GOT3 (cell line): Measurements from ENCODE around the gene TAOK3.

ENCODE experiments used
- DNase-seq: peaks from one replicate; lab custom pipeline; 2025; ENCODE audit warnings: mixed read lengths; lab: John Stamatoyannopoulos, UW

Gene TAOK3

DNA sequence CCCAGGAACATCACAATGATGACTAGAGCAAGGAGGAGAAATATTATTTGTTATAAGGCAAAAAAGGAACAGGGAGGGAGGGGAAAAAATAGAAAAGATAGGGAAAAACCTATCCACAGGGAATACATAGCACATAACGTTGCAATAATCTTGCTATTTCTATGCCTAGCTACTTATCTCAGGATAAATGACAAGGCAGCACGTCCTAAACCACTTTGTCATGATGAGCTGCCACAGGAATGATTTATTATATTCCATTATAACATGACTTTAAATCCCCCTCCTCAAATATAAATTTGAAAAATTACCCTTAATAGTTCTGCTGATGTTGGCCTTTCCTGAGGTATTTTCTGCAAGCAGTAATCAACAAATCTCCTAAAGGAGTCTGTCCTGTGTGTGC is 160.1 kb downstream of the TAOK3 start:
- DNase-seq: no peak

DNA sequence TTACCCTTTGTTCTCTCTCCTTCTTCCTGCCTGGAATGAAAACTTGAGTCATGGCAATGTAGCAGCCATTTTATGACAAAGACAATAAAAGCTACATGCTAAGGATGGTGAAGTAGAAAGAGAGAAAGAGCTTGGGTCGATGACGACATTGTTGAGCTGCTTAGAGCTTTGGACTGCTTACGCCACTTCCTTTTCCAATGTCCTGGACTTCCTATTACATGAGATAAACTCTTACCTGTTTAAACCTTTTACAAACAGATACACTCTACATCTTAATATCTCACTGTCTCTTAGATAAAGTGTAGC is 166.6 kb downstream of the TAOK3 start:
- no peak for DNase-seq

DNA sequence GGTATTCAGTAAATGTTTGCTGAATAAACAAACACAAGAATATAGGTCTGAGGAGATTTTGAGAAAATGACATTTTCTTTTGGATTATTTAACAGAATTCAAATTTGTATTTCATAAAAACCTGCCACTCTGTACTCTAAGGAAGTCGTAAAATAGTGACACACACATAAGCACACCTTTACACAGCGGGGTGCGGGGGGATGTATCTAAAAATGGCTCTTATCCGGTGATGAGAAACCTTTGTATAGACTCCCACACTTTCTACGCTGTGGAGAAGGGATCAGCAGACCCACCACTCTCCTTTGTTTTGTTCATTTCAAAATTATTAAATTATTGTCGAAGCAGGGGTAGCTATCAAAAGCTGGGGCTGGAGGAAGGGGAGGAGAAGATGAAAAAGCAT is 178.7 kb downstream of the TAOK3 start:
- DNase-seq: no peak

DNA sequence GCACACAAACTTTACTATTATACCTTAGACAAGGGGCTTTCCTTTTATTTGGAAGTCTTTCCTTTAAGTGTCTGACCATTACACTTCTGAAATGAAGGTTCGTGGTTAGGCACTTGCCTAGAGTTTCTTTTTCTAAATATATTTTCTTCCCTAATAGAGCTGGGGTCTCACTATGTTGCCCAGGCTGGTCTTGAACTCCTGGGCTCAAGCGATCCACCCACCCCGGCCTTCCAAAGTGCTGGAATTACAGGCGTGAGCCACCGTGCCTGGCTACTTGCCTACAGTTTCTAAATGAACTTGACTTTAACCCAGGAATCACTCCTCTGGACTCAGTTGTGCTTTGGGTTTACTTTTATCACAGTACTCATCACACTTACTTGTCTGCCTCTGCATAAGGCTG is 179.2 kb downstream of the TAOK3 start:
- DNase-seq: no peak

DNA sequence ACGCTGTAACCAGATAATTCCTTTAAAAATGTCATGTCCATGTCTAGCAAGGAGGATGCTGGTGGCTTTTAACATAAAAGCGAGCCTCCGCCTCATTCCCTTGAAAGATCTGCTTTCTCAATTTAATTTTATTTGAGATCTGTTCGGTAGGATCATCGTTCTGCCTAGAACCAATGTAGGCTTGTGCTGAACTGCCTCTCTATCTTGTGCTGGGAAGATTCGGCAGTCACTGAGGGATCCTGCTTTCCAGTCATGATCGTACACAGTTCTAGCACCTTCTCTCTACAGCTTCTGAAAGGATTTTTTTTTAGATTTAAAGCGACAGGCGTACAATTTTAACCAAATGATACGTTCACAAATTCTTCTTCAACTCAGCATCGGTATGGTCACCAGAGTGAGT is 182.4 kb downstream of the TAOK3 start:
- DNase-seq: no peak

DNA sequence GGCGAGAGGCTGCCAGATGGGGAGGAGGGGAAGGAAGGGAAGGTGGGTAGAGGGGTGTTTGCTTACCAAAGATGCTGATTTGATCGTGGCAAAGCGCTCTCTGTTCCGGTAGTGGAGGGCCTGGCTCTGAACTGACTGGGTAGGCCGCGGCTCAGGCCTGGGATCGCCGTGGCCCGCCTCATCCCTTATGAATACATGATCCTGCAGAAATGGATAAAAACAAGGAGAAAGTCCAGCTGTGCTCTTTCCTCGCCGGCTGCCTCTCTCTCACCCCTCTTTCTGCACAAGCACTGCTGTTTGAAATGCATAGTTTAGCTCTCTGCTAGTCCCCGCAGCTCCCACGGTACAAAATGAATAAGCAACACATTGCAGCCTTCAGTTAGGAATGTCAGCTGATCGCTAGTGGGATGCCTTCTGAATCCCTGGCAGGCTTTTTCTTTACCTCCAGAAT is 182.9 kb downstream of the TAOK3 start:
- DNase-seq: no peak

DNA sequence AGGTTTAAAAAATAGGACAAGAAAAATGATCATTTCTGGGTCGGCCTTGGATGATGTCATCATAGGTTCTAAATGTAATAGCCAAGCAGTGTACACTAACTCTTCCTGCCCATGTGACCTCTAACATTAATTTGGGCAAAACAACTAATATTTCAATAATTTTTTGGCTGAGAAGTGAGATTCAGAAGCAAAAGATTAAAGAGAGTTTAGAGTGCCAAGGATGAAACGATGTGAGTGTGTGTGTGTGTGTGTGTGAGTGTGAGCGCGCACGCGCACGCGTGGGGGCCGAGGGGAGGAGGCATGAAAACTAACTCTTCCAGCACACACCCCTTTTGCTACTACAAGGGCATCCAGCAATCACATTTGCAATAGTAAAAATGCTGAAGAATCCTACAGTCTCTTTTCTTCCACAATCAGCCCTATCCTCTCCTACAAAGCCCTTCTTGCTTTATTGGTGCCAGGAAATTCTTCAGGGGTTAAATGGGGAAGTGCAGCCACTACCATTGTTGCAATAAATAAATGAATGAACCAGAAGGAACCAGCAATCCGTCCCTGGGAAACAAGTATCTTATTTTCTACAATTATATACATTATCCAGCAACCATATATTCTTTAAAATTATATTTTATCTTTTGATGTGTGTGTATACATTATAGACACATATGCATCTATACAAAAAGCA is 183.9 kb downstream of the TAOK3 start:
- no peak for DNase-seq

DNA sequence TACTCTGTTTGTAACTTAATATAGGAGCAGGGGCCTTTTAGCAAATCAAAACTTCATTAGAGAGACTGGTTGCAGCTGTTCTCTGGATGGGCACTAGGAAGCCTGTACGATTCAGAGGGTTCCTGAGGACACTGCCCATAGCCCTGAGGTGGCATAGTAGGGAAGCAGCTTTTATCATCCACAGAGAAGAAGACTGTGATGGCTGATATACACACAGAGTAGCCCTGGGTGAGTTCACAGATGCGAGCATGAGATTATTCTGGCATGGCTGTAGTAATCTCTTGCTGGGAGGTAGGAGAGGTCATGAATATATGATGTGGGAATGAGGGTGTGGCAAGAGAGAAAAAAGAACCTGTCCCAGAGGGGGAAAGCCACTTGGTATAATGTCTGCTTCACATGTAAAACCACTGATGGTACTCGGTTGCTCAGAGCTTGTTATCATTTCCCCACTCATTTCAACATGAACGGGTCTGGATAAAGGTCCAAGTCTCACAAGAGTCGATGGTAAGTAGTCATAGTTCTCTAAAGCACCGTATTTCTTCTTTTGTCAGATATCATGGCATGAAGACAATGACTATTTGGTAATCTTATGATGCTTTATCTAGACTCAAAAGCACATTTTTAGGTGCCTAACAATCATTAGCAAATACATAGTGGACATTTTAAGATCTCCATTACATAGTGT is 184.8 kb downstream of the TAOK3 start:
- no peak for DNase-seq

DNA sequence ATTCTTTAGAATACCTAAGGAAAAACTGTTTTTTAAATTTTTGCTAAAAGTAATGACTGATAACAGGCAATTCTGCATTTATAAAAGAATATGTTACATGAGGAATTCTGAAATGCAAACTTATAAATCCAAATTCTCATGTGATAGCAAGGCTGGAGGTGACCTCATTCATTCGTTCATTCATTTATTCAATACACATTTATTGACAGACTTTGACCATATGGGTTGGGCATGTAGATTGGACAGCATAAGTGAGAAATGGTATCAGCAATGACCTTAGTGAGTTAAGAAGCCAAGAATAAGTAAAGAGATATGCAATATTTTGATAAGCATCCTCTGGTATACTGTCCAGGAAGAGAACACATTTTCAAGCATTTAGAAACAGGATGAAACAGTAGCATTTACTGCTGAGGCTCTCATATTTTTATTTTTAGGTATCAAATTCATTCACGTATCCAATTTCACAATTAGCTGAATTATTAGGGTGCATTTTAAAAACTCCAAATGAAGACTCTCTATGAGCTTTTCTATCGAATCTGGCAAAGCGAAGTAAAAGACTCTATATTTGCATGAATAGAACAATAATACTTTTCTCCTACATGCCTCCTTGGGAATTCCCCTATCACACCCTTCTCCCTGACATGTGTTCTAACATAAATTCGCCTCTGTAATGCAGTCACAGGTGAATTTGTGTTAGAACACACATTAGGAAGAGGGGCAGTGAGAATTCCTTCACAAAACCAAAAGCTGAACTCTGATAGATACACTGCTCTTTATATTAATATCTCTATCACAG is 186.9 kb downstream of the TAOK3 start:
- DNase-seq: no peak

DNA sequence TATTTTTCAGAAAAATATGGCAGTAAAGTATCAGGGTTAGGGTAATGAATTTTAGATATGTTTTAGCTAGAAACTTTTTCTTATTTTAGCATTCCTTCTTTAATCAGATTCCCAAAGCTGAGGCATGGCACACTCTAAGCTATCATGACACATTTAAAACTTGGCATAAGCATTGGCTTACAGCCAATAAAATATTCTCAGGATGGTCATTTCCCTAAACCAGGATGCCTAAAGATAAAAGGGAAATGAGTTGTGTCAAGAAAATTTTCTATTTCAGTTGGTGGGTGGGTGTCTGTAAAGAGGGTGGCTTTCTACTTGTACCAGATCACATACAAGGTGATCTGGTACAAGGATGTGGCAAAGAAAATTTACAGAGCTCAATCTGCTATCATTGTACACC is 189.0 kb downstream of the TAOK3 start:
- DNase-seq: no peak

DNA sequence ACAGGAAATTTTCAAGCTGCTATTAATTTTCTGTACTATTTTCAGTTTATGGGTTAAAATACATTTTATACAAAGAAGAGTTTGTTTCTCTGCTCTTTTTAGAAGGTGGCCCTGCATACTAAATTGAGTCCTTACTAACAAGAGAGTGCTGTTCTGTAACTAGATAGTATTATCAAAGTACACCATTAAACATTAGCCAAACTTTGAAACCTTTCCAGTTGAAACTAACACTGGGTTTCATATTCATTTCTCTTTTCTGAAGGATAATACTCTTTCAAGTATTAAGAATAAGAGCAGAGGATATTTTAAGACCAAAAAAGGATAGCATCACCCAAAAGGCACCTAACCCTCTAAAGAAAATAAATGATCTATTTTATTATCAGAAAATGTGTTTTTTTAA is 189.6 kb downstream of the TAOK3 start:
- no peak for DNase-seq

DNA sequence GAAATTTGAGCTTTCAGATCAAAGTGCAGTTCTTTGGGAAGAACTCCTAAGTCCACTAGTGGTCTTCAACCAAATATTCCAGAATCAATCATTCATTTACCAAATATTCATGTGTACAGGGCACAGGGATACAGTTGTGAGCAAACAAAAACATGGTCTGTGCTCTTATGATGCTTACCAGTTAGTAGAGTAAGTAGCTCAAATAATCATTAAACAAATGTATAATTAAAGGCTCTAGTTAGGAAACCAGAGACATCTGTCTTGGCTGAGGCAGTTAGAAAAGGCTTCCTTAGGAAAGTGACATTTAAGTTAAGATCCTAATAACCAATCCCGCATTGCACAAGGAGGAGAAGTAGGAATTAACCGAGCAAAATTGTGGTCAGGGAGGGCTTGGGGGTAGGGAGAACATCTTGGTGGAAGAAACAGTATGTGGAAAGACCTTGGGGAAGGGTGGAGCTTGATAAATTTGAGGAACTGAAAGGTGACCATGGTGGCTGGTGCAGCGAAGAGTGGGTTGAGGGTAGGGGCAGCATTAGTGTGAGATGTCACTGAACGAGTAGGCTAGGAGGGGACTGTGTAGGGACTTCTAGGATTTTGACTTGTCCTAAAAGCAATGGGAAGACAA is 196.8 kb downstream of the TAOK3 start:
- DNase-seq: no peak

DNA sequence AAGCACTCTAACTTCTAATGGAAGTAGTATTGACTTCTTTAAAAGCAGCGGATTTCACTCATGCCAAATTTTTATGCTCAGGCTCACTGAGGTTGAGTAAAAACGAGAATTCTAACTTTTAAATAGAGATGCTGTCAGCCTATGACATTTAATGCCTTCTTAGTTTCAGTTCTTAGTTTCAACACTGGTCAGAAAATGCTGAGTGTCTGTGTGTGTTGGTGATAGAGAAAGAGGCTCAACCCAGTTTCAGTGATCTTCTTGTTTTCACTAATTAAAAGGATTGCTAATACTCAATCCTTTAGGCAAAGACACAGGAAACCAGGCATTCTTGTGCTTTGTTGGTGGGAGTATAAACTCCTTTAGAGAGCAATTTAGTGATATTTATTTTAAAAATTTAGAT is 205.8 kb downstream of the TAOK3 start:
- DNase-seq: no peak

DNA sequence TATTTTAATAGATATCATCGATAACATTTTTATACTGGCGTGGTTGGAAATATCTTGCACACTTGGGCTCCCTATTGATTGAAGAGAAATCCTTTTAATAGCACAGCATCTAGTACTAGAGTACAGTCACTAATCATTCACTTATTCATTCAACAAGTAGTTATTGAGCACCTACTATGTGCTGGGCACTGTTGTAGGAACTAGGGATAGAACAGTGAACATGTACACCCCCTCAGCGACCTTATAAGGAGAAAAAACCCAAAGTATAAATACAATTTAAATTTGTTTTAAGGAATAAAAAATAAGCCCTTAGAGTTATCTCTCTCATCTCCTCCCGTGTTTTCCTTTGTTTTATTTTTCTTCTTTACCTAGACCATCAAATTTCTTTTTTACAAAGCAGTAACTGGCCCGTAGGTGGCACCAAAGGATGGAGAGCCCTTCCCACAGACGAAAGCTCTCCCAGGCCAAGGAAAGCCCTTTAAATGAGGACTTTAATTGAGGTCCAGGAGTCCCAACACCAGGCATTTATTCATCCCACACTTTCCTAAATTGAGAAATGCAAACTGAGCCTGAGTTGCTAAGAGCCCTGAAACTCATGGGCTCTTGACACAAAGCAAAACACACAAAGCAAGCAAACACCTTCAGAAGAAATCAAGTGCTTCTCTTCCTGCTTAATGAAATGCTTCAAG is 207.8 kb downstream of the TAOK3 start:
- no peak for DNase-seq

DNA sequence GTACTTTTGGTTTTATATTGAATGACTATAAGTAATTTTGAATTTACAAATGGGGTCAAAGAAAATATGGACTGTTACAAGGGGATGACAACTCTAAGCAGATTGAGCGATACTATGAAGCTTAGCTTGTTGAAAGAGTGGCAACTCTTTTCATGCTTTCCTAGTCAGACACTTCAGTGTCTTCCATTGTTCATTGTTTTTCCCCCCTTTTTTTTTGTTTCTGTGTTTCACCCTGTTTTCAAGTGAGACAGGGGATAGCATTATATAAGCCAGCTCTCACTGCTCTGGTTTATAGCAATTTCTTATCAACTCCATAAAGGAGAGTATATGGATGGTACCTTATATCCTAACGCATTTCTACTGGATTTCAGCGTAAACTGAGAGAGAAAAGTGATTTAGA is 212.2 kb downstream of the TAOK3 start:
- no peak for DNase-seq

DNA sequence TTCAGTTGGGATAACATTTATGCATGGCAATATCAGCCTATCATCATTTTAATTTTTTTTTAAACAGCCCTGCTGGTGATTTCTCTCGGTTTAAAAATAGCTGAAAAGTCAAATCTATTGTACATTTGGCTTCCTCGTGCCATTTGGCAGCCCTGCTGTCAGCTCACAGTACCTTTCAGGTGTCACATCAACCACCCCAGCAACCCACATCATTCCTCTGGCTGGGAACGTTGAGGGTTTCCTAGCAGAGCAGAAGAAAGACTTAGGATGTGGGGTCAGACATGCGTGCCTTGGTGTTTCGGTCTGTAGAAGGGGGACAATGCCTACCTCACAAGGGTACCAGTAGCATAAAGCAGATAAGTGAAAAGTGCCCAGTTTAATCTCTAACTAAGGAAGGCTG is 221.0 kb downstream of the TAOK3 start:
- DNase-seq: no peak

DNA sequence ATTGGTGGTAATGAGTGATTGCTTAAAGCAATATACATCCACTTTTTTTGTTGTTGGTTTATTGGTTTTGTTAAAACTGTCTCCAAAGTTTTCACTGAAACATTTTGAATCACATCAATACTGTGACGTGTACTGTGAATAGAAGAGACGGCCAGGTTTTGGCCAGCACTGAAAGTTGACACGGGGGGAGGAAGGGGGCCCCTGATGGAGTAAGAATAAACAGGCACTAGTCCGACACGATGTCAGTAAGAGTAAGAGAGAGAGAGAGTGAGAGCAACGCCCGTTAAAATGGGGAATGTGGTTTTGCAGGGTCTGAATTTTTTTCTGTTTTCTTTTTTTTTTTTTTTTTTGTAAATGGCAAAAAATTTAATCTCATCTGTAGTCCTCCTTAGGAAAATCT is 222.1 kb downstream of the TAOK3 start:
- DNase-seq: no peak

DNA sequence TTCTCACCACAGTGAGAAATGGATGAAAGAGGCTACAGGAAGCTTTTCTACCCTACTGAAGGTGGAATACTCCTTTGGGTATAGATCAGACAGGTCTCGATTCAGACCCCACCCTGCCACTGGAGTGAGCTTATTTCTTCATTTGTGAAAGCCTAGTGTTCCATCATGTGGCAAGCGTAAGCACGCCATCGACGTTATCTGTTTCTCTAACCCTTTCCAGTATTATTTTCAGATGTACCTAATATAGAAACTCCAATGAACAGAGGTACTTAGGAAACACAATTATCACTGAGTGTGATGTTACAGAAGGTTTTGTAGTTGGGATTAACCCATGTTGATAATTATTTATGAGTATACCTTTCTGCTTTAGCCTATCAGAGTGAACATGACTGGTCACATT is 224.4 kb downstream of the TAOK3 start:
- no peak for DNase-seq

DNA sequence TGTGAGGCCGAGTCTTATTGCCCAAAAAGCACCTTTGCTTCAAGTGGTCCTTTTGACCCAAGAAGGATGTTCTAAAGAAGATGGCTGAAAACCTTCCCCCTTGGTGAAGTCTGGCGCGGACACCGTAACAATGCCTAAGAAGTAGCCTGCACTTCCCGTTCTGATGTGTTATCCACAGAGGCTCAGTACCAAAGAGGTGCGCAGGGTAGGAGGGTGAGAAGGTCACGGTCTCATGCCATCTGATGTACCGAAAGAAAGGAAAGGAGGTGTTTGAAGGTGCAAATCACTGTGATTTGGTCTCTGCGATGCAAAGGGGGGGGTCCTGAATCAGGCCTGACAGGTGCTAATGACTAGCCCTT is 226.9 kb downstream of the TAOK3 start:
- no peak for DNase-seq

DNA sequence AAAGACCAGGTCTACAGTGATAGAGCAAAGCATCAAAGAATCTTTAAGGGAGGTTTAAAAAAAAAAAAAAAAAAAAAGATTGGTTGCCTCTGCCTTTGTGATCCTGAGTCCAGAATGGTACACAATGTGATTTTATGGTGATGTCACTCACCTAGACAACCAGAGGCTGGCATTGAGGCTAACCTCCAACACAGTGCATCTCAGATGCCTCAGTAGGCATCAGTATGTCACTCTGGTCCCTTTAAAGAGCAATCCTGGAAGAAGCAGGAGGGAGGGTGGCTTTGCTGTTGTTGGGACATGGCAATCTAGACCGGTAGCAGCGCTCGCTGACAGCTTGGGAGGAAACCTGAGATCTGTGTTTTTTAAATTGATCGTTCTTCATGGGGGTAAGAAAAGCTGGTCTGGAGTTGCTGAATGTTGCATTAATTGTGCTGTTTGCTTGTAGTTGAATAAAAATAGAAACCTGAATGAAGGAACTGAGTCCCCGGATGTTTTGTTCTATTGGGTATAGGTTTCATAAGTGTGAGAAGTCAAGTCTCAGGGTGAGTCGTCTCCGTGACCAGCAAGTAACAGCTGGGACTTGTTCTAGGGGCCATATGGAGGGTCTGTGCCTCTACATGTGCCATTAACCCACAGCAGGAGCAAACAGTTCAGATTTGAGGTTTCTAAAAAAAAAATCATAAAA is 227.5 kb downstream of the TAOK3 start:
- DNase-seq: no peak

DNA sequence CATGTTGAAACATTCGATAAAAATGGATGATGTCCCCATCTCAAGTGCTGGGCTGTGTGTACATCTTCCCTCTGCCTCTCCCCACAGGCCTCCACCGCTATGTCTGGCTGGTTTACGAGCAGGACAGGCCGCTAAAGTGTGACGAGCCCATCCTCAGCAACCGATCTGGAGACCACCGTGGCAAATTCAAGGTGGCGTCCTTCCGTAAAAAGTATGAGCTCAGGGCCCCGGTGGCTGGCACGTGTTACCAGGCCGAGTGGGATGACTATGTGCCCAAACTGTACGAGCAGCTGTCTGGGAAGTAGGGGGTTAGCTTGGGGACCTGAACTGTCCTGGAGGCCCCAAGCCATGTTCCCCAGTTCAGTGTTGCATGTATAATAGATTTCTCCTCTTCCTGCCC is 228.2 kb downstream of the TAOK3 start:
- no peak for DNase-seq

DNA sequence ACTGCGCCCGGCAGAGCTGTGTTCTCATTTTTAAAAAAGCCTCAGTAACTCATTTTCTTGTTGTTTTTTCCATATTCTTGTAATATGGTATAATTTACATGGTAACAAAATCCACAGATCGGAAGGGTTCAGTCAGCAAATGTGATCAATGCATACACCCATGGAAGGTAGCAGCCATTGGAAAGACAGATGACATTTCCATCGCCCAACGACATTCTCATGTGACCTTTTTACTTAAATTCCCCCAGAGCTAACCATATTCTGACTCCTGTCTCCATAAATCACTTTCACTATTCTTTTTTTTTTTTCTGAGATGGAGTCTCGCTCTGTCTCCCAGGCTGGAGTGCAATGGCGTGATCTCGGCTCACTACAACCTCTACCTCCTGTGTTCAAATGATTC is 231.9 kb downstream of the TAOK3 start:
- DNase-seq: no peak
